ENCODE measurements around the gene ICAM5. TPM values are rescaled to one million over a fixed set of nuclear protein-coding genes. Genes with fewer than 3 reads are reported as not detected.

Gene ICAM5
- total and polyA plus RNA-seq, 4 donors = 4.1 to 32.1 (median 18.6) TPM

- peaks cover 0 to 42% (median 16%) of the 10 kb centered on the region in 5 donors for H3K4me1 ChIP-seq (ENCODE audit: control insufficient read depth in 5 of 5, insufficient read depth in 5 of 5, low read length in 5 of 5)
- no peak for DNase-seq
- TF ChIP-seq CTCF (IDR thresholded peaks at IDR 0.05; ENCODE audit: control extremely low read depth, extremely low read depth) = no peak
Measured at GRCh38 chr19:10294368-10294697, 4.6 kb downstream of the ICAM5 start.

GRCh38 chr19:10295305-10295846 is 5.6 kb downstream of the ICAM5 start:
- ATAC-seq (ENCODE audit: insufficient read depth, low FRiP score) = no peak
- TF ChIP-seq CTCF (IDR thresholded peaks at IDR 0.05; ENCODE audit: control extremely low read depth, extremely low read depth) = no peak
- H3K27ac ChIP-seq (ENCODE audit: low read depth in 1 of 2, low read length in 1 of 2) = no peak overlapping the region
- peak in 2 of 3 donors; percentile 44 to 47 for DNase-seq
- H3K9me3 ChIP-seq (ENCODE audit: control insufficient read depth in 4 of 4, insufficient read depth in 3 of 4, low read length in 3 of 4) = peaks cover 0 to 7% (median 0%) of the 10 kb centered on the region in 4 donors
- 3 to 4% methylated on average over 46 to 48 of the region's 48 CpGs for WGBS, 2 donors
- H3K9ac ChIP-seq (ENCODE audit: insufficient read depth in 1 of 2, low read length in 2 of 2) = no peak overlapping the region
- peaks cover 0 to 38% (median 13%) of the 10 kb centered on the region in 5 donors for H3K4me1 ChIP-seq (ENCODE audit: control insufficient read depth in 5 of 5, insufficient read depth in 5 of 5, low read length in 5 of 5)
- peaks cover 0 to 5% (median 0%) of the 10 kb centered on the region in 4 donors for H3K36me3 ChIP-seq (ENCODE audit: control insufficient read depth in 4 of 4, insufficient read depth in 4 of 4, low read length in 4 of 4)
- peaks cover 0 to 55% (median 24%) of the 10 kb centered on the region in 3 donors for H3K27me3 ChIP-seq (ENCODE audit: control insufficient read depth in 3 of 3, insufficient read depth in 3 of 3, low read length in 2 of 3)
- no peak overlapping the region for H3K4me3 ChIP-seq

More at GRCh38 chr19:10294368-10294697, 4.6 kb downstream of the ICAM5 start:
- WGBS, 2 donors = 18 to 52% methylated on average over 25 of the region's 25 CpGs
- no peak for ATAC-seq (ENCODE audit: insufficient read depth, low FRiP score)
- H3K9ac ChIP-seq (ENCODE audit: insufficient read depth in 1 of 2, low read length in 2 of 2) = no peak overlapping the region
- no peak overlapping the region for H3K4me3 ChIP-seq
- H3K36me3 ChIP-seq (ENCODE audit: control insufficient read depth in 4 of 4, insufficient read depth in 4 of 4, low read length in 4 of 4) = peaks cover 0 to 5% (median 0%) of the 10 kb centered on the region in 4 donors
- no peak overlapping the region for H3K27ac ChIP-seq (ENCODE audit: low read depth in 1 of 2, low read length in 1 of 2)
- H3K27me3 ChIP-seq (ENCODE audit: control insufficient read depth in 3 of 3, insufficient read depth in 3 of 3, low read length in 2 of 3) = peaks cover 0 to 61% (median 24%) of the 10 kb centered on the region in 3 donors
- peaks cover 0 to 7% (median 0%) of the 10 kb centered on the region in 4 donors for H3K9me3 ChIP-seq (ENCODE audit: control insufficient read depth in 4 of 4, insufficient read depth in 3 of 4, low read length in 3 of 4)

- WGBS, 2 donors = 10 to 22% methylated on average over 55 to 58 of the region's 58 CpGs
- H3K4me3 ChIP-seq = no peak overlapping the region
- H3K4me1 ChIP-seq (ENCODE audit: control insufficient read depth in 5 of 5, insufficient read depth in 5 of 5, low read length in 5 of 5) = peaks cover 0 to 31% (median 9%) of the 10 kb centered on the region in 5 donors
- peaks cover 0 to 7% (median 0%) of the 10 kb centered on the region in 4 donors for H3K9me3 ChIP-seq (ENCODE audit: control insufficient read depth in 4 of 4, insufficient read depth in 3 of 4, low read length in 3 of 4)
- DNase-seq (peak in 2 of 3 donors; percentile 29 to 33), ATAC-seq (ENCODE audit: insufficient read depth, low FRiP score) (no peak)
- H3K27me3 ChIP-seq (ENCODE audit: control insufficient read depth in 3 of 3, insufficient read depth in 3 of 3, low read length in 2 of 3) = peaks cover 0 to 49% (median 19%) of the 10 kb centered on the region in 3 donors
- H3K27ac ChIP-seq (ENCODE audit: low read depth in 1 of 2, low read length in 1 of 2) = no peak overlapping the region
- peaks cover 0 to 5% (median 0%) of the 10 kb centered on the region in 4 donors for H3K36me3 ChIP-seq (ENCODE audit: control insufficient read depth in 4 of 4, insufficient read depth in 4 of 4, low read length in 4 of 4)
- TF ChIP-seq CTCF (IDR thresholded peaks at IDR 0.05; ENCODE audit: control extremely low read depth, extremely low read depth) = no peak
- no peak overlapping the region for H3K9ac ChIP-seq (ENCODE audit: insufficient read depth in 1 of 2, low read length in 2 of 2)
Measured at GRCh38 chr19:10295847-10296591, 6.3 kb downstream of the ICAM5 start.

Measured in lung (tissue), 12 donors.